Spleen (tissue), 11 donors: ENCODE data around the gene CRIP2. TPM values are rescaled to one million over a fixed set of nuclear protein-coding genes. Genes with fewer than 3 reads are reported as not detected.
A peak's percentile ranks its signal among the peaks of the same experiment; 100 is the strongest.

Experiments used
- DNase-seq: peaks from one replicate; pipeline ENCODE4 v3.0.0-alpha.2; 2020
- H3K27ac ChIP-seq, 8 donors: fragments of 200-600 bp; sonication (generic) in 7 of 8; 1 replicate in 4 of 8; 2 replicates in 4 of 8; pipeline versions ENCODE4 v1.5.0 to v1.8.0; 2016 to 2021; ENCODE audit warnings: inconsistent platforms in 4 of 8, mild to moderate bottlenecking in 4 of 8, moderate library complexity in 1 of 8
- H3K27me3 ChIP-seq, 7 donors: fragments of 200-600 bp; sonication (generic) in 6 of 7; replicated peaks in 1 of 7; 1 replicate in 4 of 7; 2 replicates in 3 of 7; pipeline versions ENCODE4 v1.5.0 to v1.8.0; 2016 to 2021; ENCODE audit warnings: inconsistent platforms in 3 of 7, mild to moderate bottlenecking in 1 of 7
- H3K36me3 ChIP-seq, 6 donors: fragments of 200-600 bp; sonication (generic) in 5 of 6; 1 replicate in 4 of 6; 2 replicates in 2 of 6; pipeline versions ENCODE4 v1.5.0 to v1.8.0; 2016 to 2021; ENCODE audit warnings: inconsistent platforms in 2 of 6
- H3K4me1 ChIP-seq, 6 donors: fragments of 200-600 bp; sonication (generic) in 5 of 6; 1 replicate in 3 of 6; 2 replicates in 3 of 6; pipeline versions ENCODE4 v1.5.0 to v1.8.0; 2016 to 2021; ENCODE audit warnings: inconsistent platforms in 3 of 6
- H3K4me3 ChIP-seq, 8 donors: fragments of 200-600 bp; sonication (generic) in 7 of 8; 1 replicate in 4 of 8; 2 replicates in 4 of 8; pipeline versions ENCODE4 v1.5.0 to v1.8.0; 2016 to 2021; ENCODE audit warnings: inconsistent platforms in 4 of 8, mild to moderate bottlenecking in 4 of 8, moderate library complexity in 2 of 8
- H3K9me3 ChIP-seq, 8 donors: fragments of 200-600 bp; sonication (generic) in 7 of 8; 1 replicate in 4 of 8; 2 replicates in 4 of 8; pipeline versions ENCODE4 v1.5.0 to v1.8.0; 2016 to 2021; ENCODE audit warnings: inconsistent platforms in 4 of 8
- CTCF ChIP-seq, 11 experiments: fragments of 200-600 bp in 7 of 11; fragments of 450-650 bp in 4 of 11; sonication (generic) in 4 of 11; IDR thresholded peaks in 8 of 11; conservative IDR thresholded peaks in 3 of 11; 1 replicate in 7 of 11; 2 replicates in 4 of 11; pipeline versions ENCODE4 v1.4.0 to v1.8.0; 2016 to 2021; ENCODE audit warnings: antibody characterized with exemption in 11 of 11, inconsistent platforms in 4 of 11, mild to moderate bottlenecking in 1 of 11
- POLR2A ChIP-seq, 3 donors: fragments of 450-650 bp; IDR thresholded peaks; one replicate each; pipeline ENCODE4 v1.5.1; 2017; ENCODE audit warnings: antibody characterized with exemption in 3 of 3, mild to moderate bottlenecking in 1 of 3
- POLR2AphosphoS5 ChIP-seq, 3 donors: sonication (generic); formaldehyde crosslinking; IDR thresholded peaks; one replicate each; pipeline ENCODE4 v1.5.1; 2017; ENCODE audit warnings: antibody characterized with exemption in 3 of 3
- whole genome bisulfite sequencing, 5 donors: extraction: QIAGEN DNeasy Blood & Tissue Kit in 3 of 5; methylation state at CpG; one replicate each; pipeline versions ENCODE4 v1.1.5 to v1.1.7; 2013 to 2018; 5-methylcytosine and 5-hydroxymethylcytosine counted together
- intact Hi-C: fragments of 100-400 bp; cut with DNase I; formaldehyde crosslinking; loops from one replicate; pipeline ENCODE4 v1.15.0; 2023; ENCODE audit warnings: low total_unique reads
- polyA plus RNA-seq, 3 donors: library from polyadenylated mRNA; stranded (reverse); fragments of 200-250 nt; gene quantifications; one replicate each; pipeline ENCODE4 v1.2.1, GENCODE V29; 2013
- total RNA-seq, 7 donors: library from RNA; depleted of rRNA in 3 of 7; stranded (reverse); fragments of >200 nt in 3 of 7; fragmentation: NEBNext Ultra II Directional in 4 of 7; extraction: Animal tissue kit (Norgen Biotek cat#: 25700) in 4 of 7; gene quantifications; one replicate each; pipeline versions ENCODE4 v1.1.0 to v1.2.1, GENCODE V29; 2016 to 2021
- donor health status: healthy with polysubstance abuse.
- donor health status: DM: no; HTN: no; CAD: no; lungs with moderate emphysema.
- donor health status: DM: no; HTN: no; CAD: no.
- donor health status: Bipolar disorder and iron deficiency.
- donor health status: healthy.
- donor health status: DM: no; HTN: no; CAD: no.
- donor health status: DM: yes; HTN: yes; CAD: no.

Gene CRIP2
- total and polyA plus RNA-seq, 10 donors = 68.6 to 181 (median 111) TPM

GRCh38 chr14:105479431-105480158, 5.0 kb downstream of the CRIP2 start:
- intact Hi-C loops = no loop called here
- peaks cover 35 to 98% (median 89%) of the 10 kb centered on the region in 6 donors for H3K4me1 ChIP-seq
- no peaks in the 10 kb centered on the region for H3K9me3 ChIP-seq
- H3K27ac ChIP-seq = peak overlapping the region in 6 of 8 donors; percentile 80 to 95 (median 90)
- DNase-seq = no peak
- TF ChIP-seq CTCF (IDR thresholded peaks at IDR 0.05 in 8 of 11, conservative IDR thresholded peaks at IDR 0.05 in 3 of 11) (no peak), POLR2AphosphoS5 (IDR thresholded peaks at IDR 0.05) (peak in 1 of 3 donors; percentile 32)
- no peak overlapping the region for H3K4me3 ChIP-seq
- 46 to 67% (median 54%) methylated on average over 22 to 34 of the region's 34 CpGs for WGBS, 5 donors
- H3K27me3 ChIP-seq = peaks cover 0 to 65% (median 35%) of the 10 kb centered on the region in 7 donors
- peaks cover 0 to 21% (median 5%) of the 10 kb centered on the region in 6 donors for H3K36me3 ChIP-seq

GRCh38 chr14:105480199-105480746, 5.7 kb downstream of the CRIP2 start:
- H3K27me3 ChIP-seq = peaks cover 0 to 65% (median 28%) of the 10 kb centered on the region in 7 donors
- no peak for DNase-seq
- H3K4me3 ChIP-seq = peak overlapping the region in 1 of 8 donors; percentile 66
- H3K27ac ChIP-seq = peak overlapping the region in 7 of 8 donors; percentile 80 to 95 (median 89)
- peaks cover 36 to 99% (median 90%) of the 10 kb centered on the region in 6 donors for H3K4me1 ChIP-seq
- intact Hi-C loops = no loop called here
- TF ChIP-seq POLR2AphosphoS5 (IDR thresholded peaks at IDR 0.05) = no peak
- no peak for TF ChIP-seq POLR2A (IDR thresholded peaks at IDR 0.05)
- peaks cover 0 to 21% (median 5%) of the 10 kb centered on the region in 6 donors for H3K36me3 ChIP-seq
- WGBS, 5 donors = 51 to 62% (median 57%) methylated on average over 15 of the region's 15 CpGs
- no peaks in the 10 kb centered on the region for H3K9me3 ChIP-seq

- Histone ChIP-seq H3K36me3 (peaks cover 0 to 21% (median 5%) of the 10 kb centered on the region in 6 donors), H3K4me1 (peaks cover 43 to 99% (median 90%) of the 10 kb centered on the region in 6 donors), H3K9me3 (no peaks in the 10 kb centered on the region), H3K27me3 (peaks cover 0 to 65% (median 20%) of the 10 kb centered on the region in 7 donors), H3K4me3 (peak overlapping the region; percentile 17 to 66 (median 32)), H3K27ac (peak overlapping the region; percentile 70 to 95 (median 88))
- intact Hi-C loops = no loop called here
- 0 to 2% (median 1%) methylated on average over 19 to 35 of the region's 35 CpGs for WGBS, 5 donors
- TF ChIP-seq POLR2A (IDR thresholded peaks at IDR 0.05) (no peak), POLR2AphosphoS5 (IDR thresholded peaks at IDR 0.05) (peak; percentile 77 to 82 (median 80)), CTCF (IDR thresholded peaks at IDR 0.05 in 8 of 11, conservative IDR thresholded peaks at IDR 0.05 in 3 of 11) (peak; percentile 98 to 100 (median 99))
- peak; percentile 96 for DNase-seq
Observed at GRCh38 chr14:105480807-105481801, 6.5 kb downstream of the CRIP2 start.

- WGBS, 5 donors = 2 to 3% (median 3%) methylated on average over 7 to 18 of the region's 18 CpGs
- Histone ChIP-seq H3K9me3 (no peaks in the 10 kb centered on the region), H3K4me3 (peak overlapping the region in 5 of 8 donors; percentile 17 to 66 (median 32)), H3K36me3 (peaks cover 0 to 21% (median 5%) of the 10 kb centered on the region in 6 donors), H3K27ac (peak overlapping the region; percentile 70 to 95 (median 88)), H3K4me1 (peaks cover 49 to 99% (median 91%) of the 10 kb centered on the region in 6 donors), H3K27me3 (peaks cover 0 to 65% (median 11%) of the 10 kb centered on the region in 7 donors)
- TF ChIP-seq POLR2A (IDR thresholded peaks at IDR 0.05) (no peak), CTCF (IDR thresholded peaks at IDR 0.05 in 8 of 11, conservative IDR thresholded peaks at IDR 0.05 in 3 of 11) (peak in 6 of 11 experiments; percentile 12 to 60 (median 35)), POLR2AphosphoS5 (IDR thresholded peaks at IDR 0.05) (peak; percentile 76 to 84 (median 80))
- peak; percentile 96 for DNase-seq
- intact Hi-C loops = no loop called here
Observed at GRCh38 chr14:105481886-105482457, 7.4 kb downstream of the CRIP2 start.
